Activated T-helper 2 cell treated with anti-CD3 and anti-CD28 coated beads, Interferon-gamma antibody, Interleukin-2, Interleukin-4, amounts not matched to agents 10 μg/mL and 5 μg/mL and 100 μg/mL, durations not matched to agents 14 hours and 24 hours and 36 hours (primary cell): Measurements from ENCODE around the gene ABCA9. TPM values are rescaled to one million over a fixed set of nuclear protein-coding genes. Genes with fewer than 3 reads are reported as not detected.
"Not testable (repeated sequence)": the region's sequence is repeated elsewhere in the genome, so short reads cannot be mapped to it uniquely, and the experiment has no call there.

Experiments
- DNase-seq: peaks from one replicate; pipeline ENCODE4 v3.0.0; 2021; ENCODE audit warnings: low spot score
- H3K27ac Mint-ChIP-seq: one replicate; pipeline ENCODE4 v1.8.0; 2021; ENCODE audit warnings: mixed read lengths
- H3K27me3 Mint-ChIP-seq: one replicate; pipeline ENCODE4 v1.8.0; 2021; ENCODE audit warnings: low read depth, mixed read lengths
- H3K36me3 Mint-ChIP-seq: one replicate; pipeline ENCODE4 v1.8.0; 2021; ENCODE audit warnings: low read depth, mixed read lengths
- H3K4me1 Mint-ChIP-seq: one replicate; pipeline ENCODE4 v1.8.0; 2021; ENCODE audit warnings: low read depth, mixed read lengths
- H3K4me3 Mint-ChIP-seq: one replicate; pipeline ENCODE4 v1.8.0; 2021; ENCODE audit warnings: low read depth, mild to moderate bottlenecking, moderate library complexity, mixed read lengths
- H3K9me3 Mint-ChIP-seq: one replicate; pipeline ENCODE4 v1.8.0; 2021; ENCODE audit warnings: mixed read lengths
- intact Hi-C: fragments of 100-400 bp; cut with micrococcal nuclease; formaldehyde crosslinking; loops from one replicate; pipeline ENCODE4 v1.15.1; 2023
- total RNA-seq: library from RNA; stranded (reverse); gene quantifications from 2 replicates; pipeline ENCODE4 v1.2.3, GENCODE V29; 2022

The ABCA9 gene
- total RNA-seq, 1 donor from 2014 or later = not detected

DNA sequence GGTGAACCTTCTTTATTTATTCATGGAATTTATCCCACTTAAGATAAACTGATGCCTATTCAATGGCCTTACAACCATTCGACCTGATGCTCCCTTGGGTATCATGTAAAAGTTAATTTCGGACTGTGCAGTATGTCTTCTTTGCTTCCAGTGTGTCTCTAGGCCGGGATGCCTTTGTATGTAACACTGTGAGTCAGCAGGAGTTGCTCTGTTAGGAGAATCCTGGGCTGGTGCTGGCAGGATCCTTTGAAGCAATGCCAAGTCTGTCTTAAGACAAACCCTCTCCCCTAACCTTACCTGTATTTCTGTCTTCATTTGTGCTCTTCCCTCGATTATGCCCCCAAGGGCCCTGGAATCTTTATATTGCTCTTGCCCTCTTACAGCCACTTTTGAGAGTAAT lies 67.6 kb downstream of the ABCA9 start:
- DNase-seq = no peak
- Mint-ChIP-seq H3K36me3 (no peaks in the 10 kb centered on the region), H3K27ac (no peak overlapping the region), H3K4me1 (no peaks in the 10 kb centered on the region), H3K27me3 (no peaks in the 10 kb centered on the region), H3K9me3 (no peaks in the 10 kb centered on the region), H3K4me3 (no peak overlapping the region)
- intact Hi-C loops = no loop called here

DNA sequence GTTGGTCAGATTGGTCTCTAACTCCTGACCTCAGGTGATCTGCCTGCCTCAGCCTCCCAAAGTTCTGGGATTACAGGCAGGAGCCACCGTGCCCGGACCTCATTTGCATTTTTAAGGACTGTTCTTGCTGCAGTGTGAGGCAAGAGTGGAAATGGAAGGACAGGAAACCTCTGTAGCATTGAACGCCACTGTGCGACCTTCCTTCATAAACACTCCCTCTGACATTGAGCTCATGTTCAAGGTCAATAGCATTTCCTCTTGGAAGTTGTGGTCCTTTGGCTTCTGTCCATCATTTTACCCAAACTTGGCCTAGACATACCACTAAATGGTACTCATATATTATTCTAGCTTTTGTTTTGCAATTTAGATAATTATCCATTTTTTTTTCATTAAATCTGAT lies 72.8 kb downstream of the ABCA9 start:
- Mint-ChIP-seq H3K4me1 (no peaks in the 10 kb centered on the region), H3K27me3 (no peaks in the 10 kb centered on the region), H3K9me3 (no peaks in the 10 kb centered on the region), H3K27ac (no peak overlapping the region), H3K4me3 (no peak overlapping the region), H3K36me3 (no peaks in the 10 kb centered on the region)
- intact Hi-C loops = no loop called here
- DNase-seq = no peak

DNA sequence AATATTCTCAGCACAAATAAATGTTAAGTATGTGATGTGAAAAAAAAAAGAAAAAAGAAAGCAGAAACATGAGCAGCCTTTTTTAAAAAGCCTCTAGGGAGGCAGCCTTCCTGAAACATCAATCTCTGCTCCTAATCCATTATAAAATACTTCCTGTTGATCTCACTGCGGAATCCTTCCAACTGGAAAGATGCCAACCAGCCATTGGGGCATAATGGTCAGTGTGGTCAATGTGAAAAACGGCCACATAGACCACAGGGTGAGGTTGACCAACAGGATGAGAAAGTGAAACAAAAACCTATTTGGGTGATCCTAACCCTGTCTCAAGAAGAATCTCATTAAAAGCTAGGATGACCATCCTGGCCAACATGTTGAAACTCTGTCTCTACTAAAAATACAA lies 79.4 kb downstream of the ABCA9 start:
- H3K27ac Mint-ChIP-seq = no peak overlapping the region
- DNase-seq = no peak
- no peaks in the 10 kb centered on the region for H3K4me1 Mint-ChIP-seq
- H3K4me3 Mint-ChIP-seq = no peak overlapping the region
- no peaks in the 10 kb centered on the region for H3K27me3 Mint-ChIP-seq
- no peaks in the 10 kb centered on the region for H3K9me3 Mint-ChIP-seq
- H3K36me3 Mint-ChIP-seq = no peaks in the 10 kb centered on the region
- intact Hi-C loops = no loop called here

DNA sequence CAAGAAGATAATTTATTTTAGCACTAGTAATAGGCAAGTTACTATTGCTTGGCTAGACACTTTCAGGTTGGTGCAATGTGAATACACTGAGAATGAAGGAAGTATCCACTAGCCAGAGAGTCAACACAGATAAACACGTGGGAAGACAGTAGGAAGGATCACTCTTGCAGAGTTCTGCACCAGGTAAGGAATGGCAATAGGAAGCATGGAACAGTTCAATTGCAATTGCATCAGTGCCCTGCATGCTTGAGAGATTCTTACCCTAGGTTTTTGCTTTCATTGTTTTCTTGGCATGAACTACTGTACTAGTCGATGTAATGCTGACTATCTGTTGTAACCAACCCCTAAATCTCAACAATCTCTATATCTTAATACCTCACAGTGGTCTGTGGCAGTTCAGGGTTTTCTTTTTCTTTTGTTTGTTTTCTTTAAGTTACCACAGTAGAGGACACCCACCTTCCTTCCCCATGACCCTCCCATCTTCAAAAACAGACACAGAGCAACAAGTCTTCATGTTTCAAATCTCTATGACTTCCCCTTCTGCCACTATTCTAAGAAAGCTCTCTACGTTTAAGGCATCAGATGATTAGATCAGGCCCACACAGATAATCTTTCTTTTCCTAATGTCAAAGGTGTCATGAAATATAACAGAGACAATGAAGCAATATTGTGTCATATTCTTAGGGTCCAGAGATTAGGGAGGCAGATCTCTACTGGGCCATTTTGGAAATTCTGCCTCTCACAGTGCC lies 87.5 kb downstream of the ABCA9 start:
- Mint-ChIP-seq H3K4me3 (no peak overlapping the region), H3K9me3 (no peaks in the 10 kb centered on the region), H3K27me3 (no peaks in the 10 kb centered on the region), H3K4me1 (no peaks in the 10 kb centered on the region), H3K36me3 (no peaks in the 10 kb centered on the region), H3K27ac (no peak overlapping the region)
- intact Hi-C loops = loop anchor here (10.0 kb wide), 1 partner anchor 198 kb away; no protein-coding TSS in a partner anchor
- no peak for DNase-seq

DNA sequence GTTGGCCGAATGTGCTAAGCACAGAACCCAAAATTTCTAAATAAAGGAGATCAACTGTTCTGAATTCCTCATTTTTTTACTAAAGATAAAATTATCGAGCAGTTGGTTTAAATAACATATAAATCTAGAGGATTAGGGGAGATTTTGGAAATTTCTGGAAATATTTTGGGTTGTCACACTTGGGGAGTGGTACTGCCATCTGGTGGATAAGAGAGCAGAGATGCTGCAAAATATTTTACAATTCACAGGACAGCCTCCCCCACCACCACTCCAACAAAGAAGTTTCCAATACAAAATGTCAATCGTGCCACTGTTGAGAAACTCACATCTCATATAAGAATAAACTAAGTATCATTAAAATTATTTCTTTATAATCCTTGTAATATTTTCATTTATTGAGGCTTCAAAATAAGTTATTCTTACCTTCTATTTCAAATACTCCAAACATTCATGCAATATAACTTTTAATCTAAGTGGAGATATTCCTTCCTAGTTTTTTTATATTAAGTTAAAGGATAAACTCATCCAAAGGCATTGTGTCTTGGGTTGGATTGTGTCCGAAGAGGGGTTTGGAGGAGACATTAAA lies 88.5 kb downstream of the ABCA9 start:
- no peaks in the 10 kb centered on the region for H3K9me3 Mint-ChIP-seq
- no peaks in the 10 kb centered on the region for H3K4me1 Mint-ChIP-seq
- no peaks in the 10 kb centered on the region for H3K36me3 Mint-ChIP-seq
- no peak for DNase-seq
- H3K4me3 Mint-ChIP-seq = no peak overlapping the region
- no peaks in the 10 kb centered on the region for H3K27me3 Mint-ChIP-seq
- intact Hi-C loops = loop anchor here (10.0 kb wide), 1 partner anchor 197 kb away; no protein-coding TSS in a partner anchor
- H3K27ac Mint-ChIP-seq = no peak overlapping the region

DNA sequence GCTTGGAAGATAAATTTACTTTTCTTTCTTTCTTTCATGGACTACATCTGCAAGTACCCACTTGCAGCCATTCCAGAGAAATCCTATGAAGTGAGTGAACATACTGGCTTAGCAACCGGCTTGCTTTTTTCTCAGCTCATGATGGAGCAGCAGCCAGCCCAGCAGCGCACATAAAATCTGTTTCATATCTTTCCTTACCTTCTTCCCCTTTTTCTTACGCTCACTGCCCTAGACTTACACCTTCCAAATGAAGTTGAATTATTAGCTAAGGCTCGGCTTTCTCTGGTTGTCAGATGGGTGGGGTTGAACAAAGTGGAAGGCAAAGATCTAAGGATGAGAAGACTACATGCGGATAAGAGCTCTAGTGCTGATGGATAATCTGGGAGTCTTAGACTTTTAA lies 91.6 kb downstream of the ABCA9 start:
- intact Hi-C loops = no loop called here
- no peaks in the 10 kb centered on the region for H3K36me3 Mint-ChIP-seq
- no peak overlapping the region for H3K4me3 Mint-ChIP-seq
- no peaks in the 10 kb centered on the region for H3K27me3 Mint-ChIP-seq
- H3K9me3 Mint-ChIP-seq = no peaks in the 10 kb centered on the region
- DNase-seq = no peak
- H3K4me1 Mint-ChIP-seq = no peaks in the 10 kb centered on the region
- H3K27ac Mint-ChIP-seq = no peak overlapping the region

DNA sequence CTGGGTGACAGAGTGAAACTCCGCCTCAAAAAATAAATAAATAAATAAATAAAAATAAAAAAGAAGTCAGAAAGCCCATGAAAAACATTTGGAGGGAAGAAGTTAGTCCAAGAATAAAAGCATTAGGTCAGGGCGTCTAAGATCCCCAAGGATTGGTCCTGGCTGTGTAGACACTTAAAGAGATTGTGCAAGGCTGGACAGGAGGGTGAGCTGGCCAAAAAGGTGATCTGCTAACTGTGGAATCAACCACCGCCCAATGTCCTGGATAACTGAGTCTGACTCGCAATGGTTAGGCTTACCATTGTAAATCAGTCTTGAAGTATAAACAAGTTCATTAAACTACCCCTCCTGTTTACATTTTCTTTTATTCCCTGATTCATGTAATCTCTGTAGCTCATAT lies 96.8 kb downstream of the ABCA9 start:
- intact Hi-C loops = no loop called here
- H3K27me3 Mint-ChIP-seq = no peaks in the 10 kb centered on the region
- H3K4me3 Mint-ChIP-seq = no peak overlapping the region
- H3K36me3 Mint-ChIP-seq = no peaks in the 10 kb centered on the region
- no peak overlapping the region for H3K27ac Mint-ChIP-seq
- no peaks in the 10 kb centered on the region for H3K4me1 Mint-ChIP-seq
- no peaks in the 10 kb centered on the region for H3K9me3 Mint-ChIP-seq
- no peak for DNase-seq

DNA sequence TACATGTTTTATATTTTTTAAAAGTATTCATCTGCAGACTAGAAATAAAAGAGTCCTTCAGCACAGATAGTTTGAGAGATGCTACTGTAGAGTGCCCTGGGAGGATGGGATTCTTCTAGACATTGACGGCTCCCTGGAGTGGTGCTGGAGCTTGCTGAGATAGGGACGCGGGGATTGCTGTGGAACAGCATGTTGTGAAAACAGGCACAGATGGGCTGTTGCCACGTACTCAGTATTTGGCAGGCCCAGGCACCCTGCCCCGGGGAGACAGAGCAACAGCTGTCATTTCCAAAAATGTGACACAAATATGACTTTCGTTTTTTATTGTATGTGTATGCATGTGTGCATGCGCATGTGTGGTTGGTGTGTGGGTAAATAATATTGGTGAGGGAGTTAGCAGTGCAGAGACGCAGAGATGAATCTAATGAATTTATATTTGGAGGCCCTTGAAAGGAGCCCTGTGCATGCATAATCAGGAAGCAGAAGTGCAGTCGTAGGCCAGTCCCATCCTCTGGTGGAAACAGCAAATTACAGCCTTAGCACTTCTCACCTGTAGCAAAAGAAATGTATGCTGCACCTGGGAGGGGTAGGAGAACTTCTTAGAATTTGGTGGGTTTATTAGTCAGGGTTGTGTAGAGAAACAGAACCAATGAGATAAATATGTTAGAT lies 99.4 kb downstream of the ABCA9 start:
- DNase-seq = no peak
- intact Hi-C loops = no loop called here
- H3K36me3 Mint-ChIP-seq = no peaks in the 10 kb centered on the region
- no peaks in the 10 kb centered on the region for H3K9me3 Mint-ChIP-seq
- H3K27me3 Mint-ChIP-seq = no peaks in the 10 kb centered on the region
- no peaks in the 10 kb centered on the region for H3K4me1 Mint-ChIP-seq
- no peak overlapping the region for H3K27ac Mint-ChIP-seq
- H3K4me3 Mint-ChIP-seq = no peak overlapping the region

DNA sequence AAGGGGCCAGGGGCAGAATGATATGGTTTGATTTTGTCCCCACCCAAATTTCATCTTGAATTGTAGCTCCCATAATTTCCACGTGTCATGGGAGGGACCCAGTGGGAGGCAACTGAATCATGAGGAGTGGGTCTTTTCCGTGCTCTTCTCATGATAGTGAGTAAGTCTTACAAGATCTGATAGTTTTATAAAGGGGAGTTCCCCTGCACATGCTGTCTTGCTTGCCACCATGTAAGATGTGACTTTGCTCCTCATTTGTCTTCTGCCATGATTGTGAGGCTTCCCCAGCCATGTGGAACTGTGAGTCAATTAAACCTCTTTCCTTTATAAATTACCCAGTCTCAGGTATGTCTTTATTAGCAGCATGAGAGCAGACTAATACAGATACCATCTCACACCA lies 101.6 kb downstream of the ABCA9 start:
- H3K4me1 Mint-ChIP-seq, DNase-seq, intact Hi-C loops, H3K9me3 Mint-ChIP-seq, H3K4me3 Mint-ChIP-seq, H3K27me3 Mint-ChIP-seq, H3K36me3 Mint-ChIP-seq, H3K27ac Mint-ChIP-seq: not testable (repeated sequence)

DNA sequence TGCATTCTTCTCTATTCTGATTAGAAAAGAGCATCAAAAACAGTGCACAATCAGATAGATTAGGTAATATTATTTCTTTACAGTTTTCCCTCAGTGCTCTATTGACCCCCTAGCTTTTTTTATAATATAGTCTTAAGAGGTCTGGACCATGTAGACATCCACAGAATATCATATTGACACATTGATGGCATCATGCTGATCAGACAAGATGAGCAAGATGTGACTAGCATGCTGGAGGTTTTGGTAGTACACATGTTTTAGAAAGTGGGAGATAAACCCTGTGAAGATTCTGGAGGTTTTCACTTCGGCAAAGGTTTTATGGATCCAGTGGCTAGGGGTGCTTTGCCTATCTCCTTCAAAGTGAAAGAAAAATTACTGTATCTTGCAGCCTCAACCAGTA lies 102.8 kb downstream of the ABCA9 start:
- intact Hi-C loops = no loop called here

DNA sequence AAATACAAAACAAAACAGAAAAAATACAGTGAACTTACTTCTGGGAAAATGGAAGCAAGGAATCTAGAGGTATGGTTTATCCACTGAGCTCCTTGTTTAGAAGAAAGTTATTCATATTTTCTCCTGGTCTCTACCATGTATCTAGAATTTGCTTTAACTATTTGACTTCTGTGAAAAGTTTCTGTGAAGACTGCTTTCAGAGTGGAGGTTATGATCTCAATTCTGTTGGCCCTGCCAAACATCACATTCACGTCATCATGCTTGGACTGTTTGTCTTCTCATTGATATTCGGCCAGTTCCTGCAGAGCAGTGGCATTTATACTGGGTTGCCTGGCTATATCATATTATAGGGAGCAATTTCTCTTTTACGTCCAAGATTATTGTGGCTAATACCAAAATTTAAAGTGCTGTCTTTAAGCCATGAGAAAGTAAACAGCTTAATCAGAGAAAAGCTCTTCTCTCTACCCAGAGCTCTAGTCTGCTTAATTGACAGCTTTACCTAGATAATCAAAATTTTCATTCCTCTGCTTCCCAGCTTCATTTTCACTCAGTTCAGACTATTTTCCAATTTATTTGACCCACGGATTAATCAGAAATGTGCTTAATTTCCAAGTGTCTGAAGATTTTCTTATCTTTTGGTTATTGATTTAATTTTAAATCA lies 105.4 kb downstream of the ABCA9 start, which contains the start of gene ABCA8:
TSS of gene ABCA8 (minus strand) at position 212 of the 661 bp plus-strand sequence. CDS start 13,358 bp downstream, outside the sequence.
- Mint-ChIP-seq H3K4me3 (no peak within 1 kb of the TSS), H3K36me3 (no peaks in the 10 kb centered on the region), H3K27me3 (no peaks in the 10 kb centered on the region), H3K9me3 (no peaks in the 10 kb centered on the region), H3K27ac (no peak within 1 kb of the TSS), H3K4me1 (no peaks in the 10 kb centered on the region)
- no peak for DNase-seq
- intact Hi-C loops = no loop called here

More for the DNA sequence above, 102.8 kb downstream of the ABCA9 start:
- Mint-ChIP-seq H3K36me3 (no peaks in the 10 kb centered on the region), H3K4me3 (no peak overlapping the region), H3K27me3 (no peaks in the 10 kb centered on the region), H3K27ac (no peak overlapping the region), H3K4me1 (no peaks in the 10 kb centered on the region), H3K9me3 (no peaks in the 10 kb centered on the region)
- no peak for DNase-seq

DNA sequence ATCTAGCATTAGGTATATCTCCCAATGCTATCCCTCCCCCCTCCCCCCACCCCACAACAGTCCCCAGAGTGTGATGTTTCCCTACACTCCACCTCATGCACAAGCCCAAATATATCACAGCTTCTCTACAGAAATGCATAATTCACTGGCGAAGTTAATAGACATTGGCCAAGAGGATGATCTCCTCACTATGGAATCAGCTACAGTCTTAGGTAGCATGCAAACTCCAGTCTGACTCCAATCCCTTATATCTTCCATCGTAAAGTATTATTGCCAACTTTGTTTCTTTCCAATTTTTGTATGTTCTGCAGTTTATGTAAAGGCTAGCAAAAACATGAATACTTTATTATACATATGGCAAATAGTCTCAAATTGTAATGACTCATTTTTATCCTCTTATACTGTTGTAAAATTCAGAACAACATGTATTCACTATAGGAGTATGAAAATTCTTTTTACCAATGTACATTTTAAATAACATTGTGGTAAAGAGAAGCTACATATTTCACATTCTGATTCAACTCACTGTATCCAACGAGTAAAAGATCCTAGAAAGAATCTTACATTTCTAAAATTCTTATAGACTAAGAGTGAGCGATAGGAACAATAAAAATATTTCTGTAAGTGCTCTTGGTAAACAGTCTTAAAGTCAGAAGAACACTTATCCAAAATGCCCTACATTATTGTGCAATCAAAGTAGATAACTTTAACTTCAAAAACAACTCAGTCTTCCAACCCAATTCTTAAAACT lies 106.4 kb downstream of the ABCA9 start:
- H3K27me3 Mint-ChIP-seq = no peaks in the 10 kb centered on the region
- H3K36me3 Mint-ChIP-seq = no peaks in the 10 kb centered on the region
- H3K4me1 Mint-ChIP-seq = no peaks in the 10 kb centered on the region

More for the DNA sequence above, 106.4 kb downstream of the ABCA9 start:
- no peaks in the 10 kb centered on the region for H3K9me3 Mint-ChIP-seq
- intact Hi-C loops = no loop called here
- DNase-seq = no peak
- no peak overlapping the region for H3K27ac Mint-ChIP-seq
- H3K4me3 Mint-ChIP-seq = no peak overlapping the region
